HG03442 (cell line): ENCODE measurements around the gene ANKS3.

Experiments
- ATAC-seq: cut with Tn5 transposase; IDR thresholded peaks from one replicate; pipeline ENCODE4 v1.9.1; 2021; ENCODE audit warnings: mild to moderate bottlenecking, moderate library complexity; ENCODE audit not compliant: unreplicated experiment

The ANKS3 gene

DNA sequence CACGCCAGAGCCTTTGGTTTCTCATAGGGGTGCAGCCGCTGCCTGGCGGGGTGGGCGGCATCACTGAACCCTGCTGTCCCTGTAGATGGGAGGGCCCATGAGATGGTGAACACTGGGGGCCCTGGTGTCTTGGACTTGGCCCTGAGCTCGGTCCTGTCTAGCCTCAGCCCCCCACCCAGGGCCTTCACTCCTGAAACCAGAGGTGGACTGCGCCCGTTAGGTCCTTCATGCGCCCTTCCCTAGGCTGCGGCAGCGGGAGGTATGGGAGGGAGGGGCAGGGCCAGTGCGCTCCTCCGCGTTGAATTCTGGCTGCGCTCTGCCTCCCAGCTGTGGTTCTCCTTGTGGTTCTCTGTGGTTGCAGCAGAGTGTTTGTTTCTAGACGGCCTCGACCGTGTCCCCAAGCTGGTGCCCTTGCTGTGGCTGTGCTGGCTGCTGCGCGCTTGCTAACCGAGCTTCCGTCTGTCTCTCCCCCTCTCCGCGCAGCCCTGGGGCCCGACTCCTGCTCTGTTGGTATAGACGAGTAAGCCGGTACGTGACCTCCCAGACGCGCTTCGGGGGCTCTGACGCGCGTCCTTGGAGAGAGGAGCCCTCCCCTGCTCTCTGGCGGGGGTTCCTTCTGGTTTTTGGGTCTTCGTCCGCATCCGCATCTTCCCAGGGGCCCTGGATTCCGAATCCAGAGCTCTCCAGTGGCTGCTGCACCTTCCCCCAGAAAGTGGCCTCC is 48.1 kb downstream of the ANKS3 start:
- ATAC-seq: no peak

DNA sequence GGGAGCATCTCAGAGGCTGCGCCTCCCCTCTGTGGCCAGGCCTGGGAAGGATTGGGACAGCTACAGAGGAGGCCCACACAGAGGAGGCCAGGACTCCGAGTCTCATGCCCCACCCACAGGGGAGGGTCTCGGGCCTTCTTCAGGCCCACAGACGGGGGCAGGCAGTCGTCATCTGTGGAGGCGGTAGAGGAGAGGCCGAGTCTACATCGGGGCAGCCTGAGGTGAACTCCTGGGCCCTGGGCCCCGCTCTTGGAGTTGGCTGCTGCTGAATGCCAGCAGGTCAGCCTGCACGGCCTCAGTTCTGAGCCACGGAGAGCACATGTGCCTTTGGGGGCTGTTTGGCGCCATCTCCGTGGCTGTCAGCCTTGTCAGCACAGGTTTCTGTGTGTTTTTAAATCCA is 48.8 kb downstream of the ANKS3 start:
- no peak for ATAC-seq

DNA sequence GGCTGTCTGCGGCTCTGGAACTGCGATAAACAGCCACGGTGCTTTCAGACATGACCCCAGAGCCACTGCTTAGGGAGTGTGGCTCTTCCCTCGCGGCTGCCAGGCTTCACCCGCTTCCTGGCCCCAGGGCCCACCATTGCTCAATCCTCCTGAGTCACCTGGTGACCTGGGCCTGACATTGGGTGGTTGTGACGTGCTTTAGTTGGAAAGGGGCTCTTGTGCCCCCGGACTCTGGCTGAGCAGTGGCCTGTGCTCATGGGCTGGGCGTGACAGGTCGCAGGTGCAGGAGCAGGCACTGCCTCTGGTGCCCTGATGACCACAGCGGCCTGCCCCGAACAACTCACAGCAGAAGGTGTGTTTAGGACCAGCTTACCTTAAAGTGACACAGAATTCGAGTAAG is 49.3 kb downstream of the ANKS3 start:
- no peak for ATAC-seq

DNA sequence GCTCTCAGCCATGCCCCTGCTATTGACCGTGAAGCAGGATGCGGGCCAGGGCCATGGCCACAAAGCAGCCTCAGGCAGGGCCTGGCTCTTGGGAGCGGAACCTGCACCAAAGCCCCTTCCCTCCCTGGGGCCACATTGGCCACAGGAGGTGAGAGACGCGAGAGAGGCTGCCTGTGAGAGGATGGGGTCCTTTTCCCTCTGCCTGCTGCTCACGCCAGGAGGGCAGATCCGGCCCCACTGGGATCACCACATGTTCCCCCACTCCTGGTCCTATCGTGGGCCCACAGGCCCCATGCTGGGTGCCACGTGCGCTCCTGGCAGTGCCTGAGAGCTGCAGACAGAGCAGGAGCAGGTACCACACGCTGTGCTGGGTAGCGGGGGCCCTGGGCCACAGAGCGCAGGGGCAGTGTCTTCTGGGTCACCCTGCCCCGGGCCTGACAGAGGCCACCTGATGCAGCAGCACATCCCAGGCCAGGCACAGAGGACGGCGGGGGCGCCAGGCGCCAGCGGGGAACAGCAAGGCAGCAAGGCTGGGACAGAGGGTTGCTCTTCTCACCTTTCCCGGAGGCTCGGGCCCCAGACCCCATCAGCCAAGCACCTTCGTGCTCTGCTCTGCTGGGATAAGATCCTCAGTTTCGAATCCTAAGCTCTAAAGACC is 49.9 kb downstream of the ANKS3 start:
- no peak for ATAC-seq

DNA sequence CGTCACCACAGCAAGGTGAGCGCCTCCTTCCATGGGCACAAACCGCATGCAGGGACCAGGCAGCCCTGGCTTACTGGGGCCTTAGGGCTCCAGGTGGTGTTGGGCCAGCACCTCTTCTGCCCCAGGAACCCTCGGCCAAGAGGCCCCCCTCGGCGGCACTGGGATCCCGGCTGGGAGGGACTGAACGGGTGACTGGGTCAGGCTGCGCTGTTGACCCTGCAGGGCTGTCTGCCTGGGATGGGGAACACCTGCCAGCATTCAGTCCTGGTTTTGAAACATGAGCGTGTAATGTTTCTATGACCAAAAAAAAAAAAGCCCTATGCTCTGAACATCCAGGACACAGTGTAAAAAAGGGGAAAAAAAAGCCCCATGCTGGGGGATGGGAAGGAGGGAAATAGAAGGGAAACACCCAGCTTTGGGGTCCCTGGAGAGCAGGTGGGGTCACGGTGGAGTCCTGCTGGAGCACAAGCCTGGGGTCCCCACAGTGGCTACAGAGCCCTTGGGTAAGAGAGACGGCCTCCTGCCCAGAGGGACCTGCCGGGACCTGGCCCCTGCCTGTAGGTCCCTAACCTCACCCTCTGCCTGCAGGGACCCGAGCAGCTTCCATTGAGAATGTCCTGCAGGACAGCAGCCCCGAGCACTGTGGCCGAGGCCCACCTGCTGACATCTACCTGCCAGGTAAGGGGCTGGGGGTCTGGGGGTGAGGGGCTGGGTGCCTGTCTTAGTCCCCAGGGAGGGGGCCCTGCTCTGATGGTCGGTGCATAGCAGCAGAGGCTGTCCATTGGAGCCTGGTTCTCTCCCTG is 50.6 kb downstream of the ANKS3 start:
- ATAC-seq: no peak

DNA sequence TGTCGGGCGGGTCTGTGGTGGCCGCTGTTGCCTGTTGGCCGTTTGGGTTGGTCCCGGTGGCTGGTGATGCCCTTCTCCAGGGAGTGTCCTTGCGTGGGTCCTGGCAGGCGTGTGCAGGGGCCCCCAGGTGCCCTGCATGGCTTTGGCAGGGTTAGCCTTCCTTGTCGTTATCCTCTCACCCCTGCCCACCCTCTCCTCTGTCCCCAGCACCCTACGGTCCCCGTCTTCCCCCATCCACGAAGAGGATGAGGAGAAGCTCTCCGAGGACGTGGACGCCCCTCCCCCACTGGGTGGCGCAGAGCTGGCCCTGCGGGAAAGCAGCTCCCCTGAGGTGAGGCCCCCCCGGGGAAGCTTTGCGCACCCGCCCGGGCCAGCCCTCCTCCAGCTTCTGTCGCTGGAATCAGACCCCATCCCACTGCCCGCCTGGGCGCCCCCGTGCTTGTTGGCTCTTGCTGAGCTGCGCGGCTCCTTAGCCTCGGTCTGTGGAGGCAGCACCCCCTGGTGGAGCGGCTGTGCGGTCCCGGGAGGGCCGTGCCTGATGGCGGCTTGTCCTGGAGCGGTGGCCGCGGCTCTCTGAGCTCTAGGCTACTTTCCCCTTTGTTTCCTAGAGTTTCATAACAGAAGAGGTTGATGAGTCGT is 51.3 kb downstream of the ANKS3 start:
- ATAC-seq: no peak

DNA sequence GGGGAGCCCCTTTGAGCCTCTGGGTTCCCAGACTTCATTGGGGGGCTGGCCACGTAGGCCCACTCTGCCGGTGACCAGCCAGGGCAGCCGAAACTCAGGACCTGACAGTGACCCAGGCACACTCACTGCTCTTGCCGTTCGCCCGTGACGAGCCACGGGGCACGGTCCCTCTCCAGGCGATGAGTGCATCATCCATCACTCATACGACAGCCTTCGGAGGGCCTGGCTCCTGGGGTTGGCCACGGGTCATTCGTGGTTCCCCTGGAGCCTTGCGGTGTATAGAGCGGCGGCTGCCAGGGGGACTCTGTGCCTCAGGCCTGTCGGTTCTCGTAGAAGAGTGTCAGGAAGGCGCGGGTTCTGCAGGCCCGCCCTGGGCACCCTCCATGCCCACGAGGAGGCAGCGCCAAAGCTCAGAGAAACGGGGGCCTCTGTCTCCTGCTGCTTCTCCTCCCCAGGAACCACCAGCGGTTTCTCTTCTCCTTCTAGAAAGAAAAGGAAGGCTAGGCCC is 51.9 kb downstream of the ANKS3 start:
- ATAC-seq: no peak

DNA sequence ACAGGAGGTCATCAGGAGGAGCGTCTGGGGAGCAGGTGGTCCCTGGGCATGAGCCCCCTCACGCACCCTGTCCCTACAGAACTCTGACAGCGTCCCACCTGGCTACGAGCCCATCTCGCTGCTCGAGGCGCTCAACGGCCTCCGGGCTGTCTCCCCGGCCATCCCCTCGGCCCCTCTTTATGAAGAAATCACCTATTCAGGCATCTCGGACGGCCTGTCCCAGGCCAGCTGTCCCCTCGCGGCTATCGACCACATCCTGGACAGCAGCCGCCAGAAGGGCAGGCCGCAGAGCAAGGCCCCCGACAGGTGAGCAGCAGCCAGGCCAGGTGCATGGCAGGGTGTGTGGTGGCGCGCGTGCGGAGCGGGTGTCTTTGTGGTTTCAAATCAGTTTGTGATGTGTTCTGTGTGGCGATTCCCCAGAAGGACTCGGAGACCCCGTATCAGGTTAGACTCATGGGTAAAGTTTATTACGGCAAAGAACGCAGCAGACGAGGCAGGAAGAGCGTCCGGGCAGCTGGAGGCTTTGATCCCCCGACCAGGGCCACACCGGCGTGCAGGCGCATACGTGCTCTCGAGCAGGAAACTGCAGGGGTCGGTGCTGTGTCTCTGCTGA is 52.5 kb downstream of the ANKS3 start:
- ATAC-seq: no peak

DNA sequence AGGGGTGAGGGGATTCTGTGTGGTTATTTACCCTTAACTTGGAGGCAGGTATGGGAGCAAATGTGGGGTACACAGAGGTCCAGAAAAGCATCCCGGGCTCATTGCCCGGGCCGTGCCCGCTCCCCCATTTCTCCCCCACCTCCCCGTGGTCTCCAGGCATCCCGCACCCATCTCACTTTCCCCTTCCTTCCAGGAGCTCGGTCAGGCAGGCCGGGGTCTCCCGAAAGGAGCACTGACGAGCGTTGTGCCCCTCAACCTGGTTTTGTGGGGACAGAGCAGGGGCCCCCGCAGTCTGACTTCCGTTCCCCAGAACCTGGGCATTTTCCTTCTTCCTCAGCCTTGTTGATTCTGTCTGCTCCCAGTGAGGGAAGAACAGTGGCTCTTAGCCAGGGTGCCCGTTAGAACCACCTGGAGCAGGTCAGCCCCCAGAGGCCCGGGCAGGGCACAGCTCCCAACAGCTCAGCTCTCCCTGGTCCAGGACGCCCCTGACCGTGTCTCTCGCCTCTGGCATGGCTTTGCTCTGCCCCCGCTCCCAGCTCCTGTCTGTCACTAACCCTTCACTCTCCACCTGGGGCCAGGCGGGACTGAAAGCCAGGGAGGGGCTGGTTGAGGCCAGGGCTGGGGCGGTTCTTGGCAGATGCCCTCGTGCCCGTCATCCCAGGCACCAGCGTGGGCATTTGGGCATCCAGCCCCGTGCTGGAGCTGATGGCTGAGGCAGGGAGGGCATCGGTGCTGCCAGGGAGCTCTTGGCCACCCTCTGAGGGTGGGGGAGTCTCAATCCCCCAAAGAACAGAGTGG is 53.2 kb downstream of the ANKS3 start:
- ATAC-seq: no peak

DNA sequence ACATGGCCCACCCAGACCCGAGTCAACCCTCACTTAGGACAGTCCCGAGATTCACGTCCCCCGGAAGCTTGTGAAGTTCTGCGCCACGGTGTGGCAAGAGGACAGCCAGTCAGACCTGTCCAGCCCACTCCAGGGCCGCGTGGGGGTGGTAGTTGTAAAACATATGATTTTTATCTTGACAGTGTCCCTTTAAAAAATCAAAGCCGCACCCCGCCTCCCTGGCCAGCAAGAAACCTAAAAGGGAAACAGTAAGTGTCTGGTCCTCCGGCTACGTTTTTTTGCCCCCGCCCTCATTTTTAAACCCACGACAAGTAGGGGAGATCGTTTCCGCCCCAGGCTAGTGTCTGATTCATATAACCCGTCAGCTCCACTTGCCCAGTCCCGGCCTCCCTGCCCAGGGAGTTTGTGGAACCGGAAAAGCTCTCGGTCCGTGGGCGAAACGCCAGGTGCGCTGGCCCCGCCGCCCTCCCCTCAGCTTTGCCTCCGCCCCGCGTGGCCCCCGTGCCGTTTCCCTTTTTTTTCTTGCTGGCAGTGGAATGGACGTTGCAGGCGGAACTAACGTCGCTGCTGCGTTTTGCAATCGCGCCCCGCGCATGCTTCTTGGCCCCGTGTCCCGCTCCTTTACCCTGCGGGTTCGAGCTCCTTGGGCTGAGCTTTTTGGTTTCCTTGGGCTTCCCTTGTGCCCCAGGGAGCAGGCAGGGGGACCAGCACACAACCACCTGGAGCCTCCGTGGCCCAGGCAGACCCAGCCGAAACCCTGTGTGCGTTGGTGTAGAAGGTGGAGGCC is 54.0 kb downstream of the ANKS3 start:
- no peak for ATAC-seq

DNA sequence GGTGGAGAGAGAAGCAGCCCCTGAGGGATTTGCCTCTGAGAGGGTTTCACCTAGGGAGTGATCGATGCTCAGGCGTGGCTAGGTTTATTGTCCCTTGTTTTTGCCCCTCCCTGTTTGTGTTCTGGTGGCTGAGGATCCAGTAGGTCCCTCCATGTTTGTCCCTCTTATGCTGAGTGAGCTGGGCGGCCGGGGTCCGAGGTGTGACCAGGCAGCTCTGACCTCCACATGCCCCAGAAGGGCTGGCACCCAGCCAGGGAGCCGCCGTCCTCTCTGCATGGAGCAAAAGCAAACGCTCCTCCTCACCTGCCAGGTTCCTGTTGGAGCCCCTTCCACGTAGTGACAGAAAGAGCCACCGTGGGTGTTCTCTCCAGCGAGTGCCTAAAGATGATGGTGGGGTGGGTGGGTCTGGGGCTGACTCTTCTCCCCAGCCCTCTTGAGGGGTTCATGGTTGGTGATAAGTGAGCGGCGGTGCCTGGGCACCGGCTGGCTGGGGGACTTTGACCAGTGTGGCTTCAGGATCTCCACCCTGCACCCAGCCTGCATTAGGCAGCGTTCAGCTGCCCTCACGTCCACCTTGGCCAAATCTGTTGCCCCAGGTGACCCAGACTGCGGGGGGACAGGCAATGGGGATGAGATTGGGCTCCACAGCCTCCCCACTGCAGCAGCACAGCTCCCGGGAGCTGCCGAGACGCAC is 54.8 kb downstream of the ANKS3 start:
- no peak for ATAC-seq

DNA sequence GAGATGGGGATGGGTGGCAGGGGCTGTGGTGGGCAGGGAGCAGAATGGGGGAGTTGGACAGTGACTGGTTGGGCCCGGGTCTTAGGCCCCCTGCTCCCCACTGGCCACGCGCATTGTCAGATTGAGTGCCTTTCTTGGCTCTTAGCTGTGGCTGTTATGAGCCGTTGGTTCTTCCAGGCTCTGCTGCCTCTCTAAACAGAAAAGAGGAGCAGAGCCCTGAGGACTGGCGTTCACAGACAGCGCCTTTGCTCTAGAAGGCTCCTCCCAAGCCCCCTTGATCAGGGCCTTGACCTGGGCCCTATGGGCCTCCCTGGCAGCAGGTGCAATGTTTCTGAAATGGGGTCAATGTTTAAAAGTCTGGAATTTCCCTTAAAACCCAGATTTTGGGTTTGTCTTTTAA is 55.5 kb downstream of the ANKS3 start:
- ATAC-seq: no peak

DNA sequence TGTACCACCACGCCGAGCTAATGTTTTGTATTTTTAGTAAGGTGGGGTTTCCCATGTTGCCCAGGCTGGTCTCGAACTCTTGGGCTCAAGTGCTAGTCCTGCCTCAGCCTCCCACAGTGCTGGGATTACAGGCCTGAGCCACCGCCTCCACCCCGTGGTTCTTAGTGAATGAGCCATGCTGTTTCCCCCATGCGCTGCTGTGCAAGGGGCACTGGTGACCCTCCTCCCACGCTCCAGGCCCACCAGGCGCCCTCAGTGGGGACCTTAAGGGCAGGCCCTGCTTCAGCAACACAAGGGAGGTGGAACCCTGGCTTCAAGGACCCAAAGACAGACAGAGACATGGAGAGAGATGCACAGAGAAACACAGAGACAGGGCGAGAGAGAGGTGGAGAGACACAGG is 56.1 kb downstream of the ANKS3 start:
- no peak for ATAC-seq

DNA sequence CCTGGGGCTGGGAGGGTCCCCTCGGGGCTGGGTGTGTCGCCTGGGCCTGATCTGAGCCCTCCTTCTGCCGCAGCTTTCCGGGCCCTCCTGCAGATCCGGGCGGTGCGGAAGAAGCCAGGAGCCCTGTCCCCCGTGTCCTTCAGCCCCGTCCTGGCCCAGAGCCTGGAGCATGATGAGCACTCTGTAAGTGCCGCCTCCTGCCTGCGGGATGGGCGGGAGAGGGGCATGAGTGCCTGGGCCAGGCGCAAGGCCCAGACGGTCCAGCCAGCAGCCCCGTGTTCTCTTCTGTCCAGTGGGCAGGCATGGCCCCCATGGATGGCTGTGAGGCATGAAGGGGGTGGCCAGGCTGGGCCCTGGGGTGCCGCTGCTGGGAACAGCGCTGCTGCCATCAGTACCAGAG is 56.7 kb downstream of the ANKS3 start:
- no peak for ATAC-seq

DNA sequence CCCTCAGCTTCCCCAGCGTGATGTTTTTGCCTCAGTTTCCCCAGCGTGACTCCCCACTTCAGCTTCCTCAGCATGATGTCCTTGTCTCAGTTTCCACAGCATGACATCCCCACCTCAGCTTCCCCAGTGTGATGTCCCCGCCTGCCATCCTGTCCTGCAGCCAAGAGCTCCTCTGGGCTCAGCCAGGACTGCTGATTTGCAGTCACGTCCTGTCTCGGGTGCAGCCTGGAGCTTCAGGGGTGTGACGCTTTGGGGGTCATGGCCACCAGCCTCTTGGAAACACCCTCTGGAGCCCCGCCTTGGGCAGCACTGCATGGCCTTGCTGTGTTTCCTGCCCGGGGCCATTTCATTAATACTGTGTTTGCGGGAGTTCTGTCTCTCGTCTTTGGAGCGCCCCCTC is 57.2 kb downstream of the ANKS3 start:
- ATAC-seq: no peak

DNA sequence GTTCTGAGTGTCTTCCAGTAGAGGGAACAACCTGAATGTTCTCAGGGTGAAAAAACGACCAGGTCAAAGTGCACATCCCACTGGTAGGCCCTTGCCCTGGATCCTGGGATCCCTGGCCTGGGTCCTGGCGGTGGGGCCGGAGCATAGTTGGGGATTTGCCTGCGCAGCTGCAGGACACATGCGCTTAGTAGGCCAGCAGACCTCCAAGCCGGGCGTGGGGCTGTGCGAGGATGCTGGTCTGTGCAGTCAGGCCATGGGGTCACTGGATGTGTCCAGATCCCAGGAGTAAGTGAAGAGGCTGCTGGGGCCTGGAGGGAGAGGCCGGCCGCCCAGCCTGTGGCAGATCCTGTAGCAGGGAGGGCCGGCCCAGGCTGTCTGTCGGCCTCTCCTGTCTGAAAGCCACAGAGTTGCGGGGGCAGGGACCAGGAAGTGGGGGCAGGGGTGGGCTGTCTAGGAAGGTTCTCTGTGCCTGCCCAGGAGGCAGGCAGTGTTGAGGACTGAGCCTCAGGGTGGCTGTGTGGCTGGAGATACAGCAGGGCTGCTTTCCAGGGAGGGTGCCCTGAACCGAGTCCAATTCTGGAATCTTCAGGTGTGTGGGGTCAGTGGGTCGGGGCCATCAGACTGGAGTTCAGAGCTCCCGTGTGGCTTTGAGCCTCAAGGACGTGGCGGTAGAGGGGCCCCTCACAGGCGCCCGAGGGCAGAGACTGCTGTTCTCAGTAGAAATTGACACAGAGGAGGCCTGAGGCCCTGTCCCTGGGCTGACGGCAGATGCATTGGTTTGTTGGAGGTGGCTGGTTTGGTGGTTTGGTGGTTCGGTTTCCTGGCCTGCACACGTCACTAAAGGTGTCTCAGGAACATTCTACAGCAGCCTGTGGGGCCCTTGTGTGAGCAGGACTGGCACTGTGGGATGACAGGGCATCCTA is 57.9 kb downstream of the ANKS3 start:
- no peak for ATAC-seq

DNA sequence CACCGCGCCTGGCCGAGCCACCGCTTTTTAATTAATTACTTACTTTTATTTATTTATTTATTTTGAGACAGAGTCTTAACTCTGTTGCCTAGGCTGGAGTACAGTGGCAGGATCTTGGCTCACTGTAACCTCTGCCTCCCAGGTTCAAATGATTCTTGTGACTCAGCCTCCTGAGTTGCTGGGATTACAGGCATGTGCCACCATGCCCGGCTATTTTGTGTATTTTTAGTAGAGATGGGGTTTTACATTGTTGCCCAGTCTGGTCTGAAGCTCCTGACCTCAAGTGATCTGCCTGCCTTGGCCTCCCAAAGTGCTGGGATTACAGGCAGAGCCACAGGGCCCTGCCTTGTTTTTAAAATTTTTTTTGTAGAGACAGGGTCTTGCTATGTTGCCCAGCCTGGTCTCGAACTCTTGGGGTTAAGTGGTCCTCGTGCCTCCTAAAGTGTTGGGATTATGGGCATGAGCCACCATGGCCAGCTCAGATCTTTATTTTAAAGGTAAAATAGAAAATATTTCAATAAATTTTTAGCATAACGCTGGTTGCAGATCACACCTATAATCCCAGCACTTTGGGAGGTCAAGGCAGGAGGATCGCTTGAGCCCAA is 59.0 kb downstream of the ANKS3 start:
- ATAC-seq: no peak
